GM21529 (cell line): ENCODE measurements around the gene YY1AP1.
"Not testable (repeated sequence)": the region's sequence is repeated elsewhere in the genome, so short reads cannot be mapped to it uniquely, and the experiment has no call there.

Experiments
- ATAC-seq: cut with Tn5 transposase; IDR thresholded peaks from one replicate; pipeline ENCODE4 v1.9.1; 2021; ENCODE audit not compliant: unreplicated experiment

YY1AP1 gene

GRCh38 chr1:155696524-155696923 lies 8.0 kb upstream of the YY1AP1 start:
- ATAC-seq: no peak

GRCh38 chr1:155695608-155696007 lies 7.0 kb upstream of the YY1AP1 start:
- ATAC-seq: no peak

- no peak for ATAC-seq
Measured at GRCh38 chr1:155695072-155695471, 6.5 kb upstream of the YY1AP1 start.

- ATAC-seq: no peak
Measured at GRCh38 chr1:155694167-155694566, 5.6 kb upstream of the YY1AP1 start.

- no peak for ATAC-seq
Measured at GRCh38 chr1:155691992-155692528, 3.5 kb upstream of the YY1AP1 start.

- not testable (repeated sequence) for ATAC-seq
Measured at GRCh38 chr1:155689081-155689607, 570 bp upstream of the YY1AP1 start, which contains the start of gene DAP3. Gene DAP3 (plus strand): TSS chr1:155689091. CDS start chr1:155709780, 20,689 bp downstream.

- peak; percentile 23 for ATAC-seq
Measured at GRCh38 chr1:155687705-155688323, 760 bp downstream of the YY1AP1 start.

- no peak for ATAC-seq
Measured at GRCh38 chr1:155681776-155682175, 6.8 kb downstream of the YY1AP1 start.

GRCh38 chr1:155680531-155680930 lies 8.0 kb downstream of the YY1AP1 start:
- ATAC-seq: no peak

GRCh38 chr1:155678992-155679391 lies 9.6 kb downstream of the YY1AP1 start:
- not testable (repeated sequence) for ATAC-seq

GRCh38 chr1:155678027-155678426 lies 10.5 kb downstream of the YY1AP1 start:
- ATAC-seq: no peak

- no peak for ATAC-seq
Measured at GRCh38 chr1:155673003-155673402, 15.6 kb downstream of the YY1AP1 start.

- no peak for ATAC-seq
Measured at GRCh38 chr1:155671750-155672149, 16.8 kb downstream of the YY1AP1 start.

GRCh38 chr1:155669233-155670162 lies 19.1 kb downstream of the YY1AP1 start:
- no peak for ATAC-seq

GRCh38 chr1:155661239-155661638 lies 27.3 kb downstream of the YY1AP1 start:
- ATAC-seq: not testable (repeated sequence)

- no peak for ATAC-seq
Measured at GRCh38 chr1:155657463-155657862, 31.1 kb downstream of the YY1AP1 start.

- ATAC-seq: no peak
Measured at GRCh38 chr1:155652951-155653350, 35.6 kb downstream of the YY1AP1 start.

GRCh38 chr1:155651861-155652661 lies 36.5 kb downstream of the YY1AP1 start:
- ATAC-seq: no peak

GRCh38 chr1:155650231-155650757 lies 38.3 kb downstream of the YY1AP1 start:
- ATAC-seq: no peak

GRCh38 chr1:155649676-155650075 lies 38.9 kb downstream of the YY1AP1 start:
- ATAC-seq: no peak
